ENCODE results near the gene SEC24C.
"Not testable (repeated sequence)": the region's sequence is repeated elsewhere in the genome, so short reads cannot be mapped to it uniquely, and the experiment has no call there.

SEC24C gene

GRCh38 chr10:73793456-73793855, 49.3 kb downstream of the SEC24C start:
- no peak for DNase-seq (ENCODE audit: low spot score)

DNA sequence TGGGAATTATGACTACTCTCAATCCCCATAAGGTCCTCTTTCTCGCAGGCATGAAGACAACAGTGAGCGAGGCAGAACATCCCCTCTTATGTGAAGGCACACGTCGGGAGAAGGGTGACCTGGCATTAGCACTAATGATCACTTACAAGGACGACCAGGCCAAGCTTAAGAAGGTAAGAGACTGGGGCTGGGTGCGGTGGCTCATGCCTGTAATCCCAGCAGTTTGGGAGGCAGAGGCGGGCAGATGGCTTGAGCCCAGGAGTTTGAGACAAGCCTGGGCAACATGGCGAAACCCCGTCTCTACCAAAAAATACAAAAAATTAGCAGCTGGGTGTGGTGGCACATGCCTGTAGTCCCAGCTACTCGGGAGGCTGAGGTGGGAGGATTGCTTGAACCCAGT, 51.3 kb downstream of the SEC24C start:
- DNase-seq (ENCODE audit: low spot score) = not testable (repeated sequence)

DNA sequence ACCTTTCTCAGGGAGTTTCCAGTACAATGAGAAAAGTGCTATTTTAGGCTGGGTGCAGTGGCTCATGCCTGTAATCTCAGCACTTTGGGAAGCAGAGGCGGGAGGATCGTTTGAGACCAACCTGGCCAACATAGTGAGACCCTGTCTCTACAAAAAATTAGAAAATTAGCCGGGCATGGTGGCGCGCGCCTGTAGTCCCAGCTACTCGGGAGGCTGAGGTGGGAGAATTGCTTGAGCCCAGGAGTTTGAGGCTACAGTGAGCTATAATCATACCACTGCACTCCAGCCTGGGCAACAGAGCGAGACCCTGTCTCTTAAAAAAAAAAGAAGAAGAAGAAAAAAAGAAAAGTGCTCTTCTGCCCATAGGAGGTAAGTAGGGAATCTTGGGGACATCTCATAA, 51.9 kb downstream of the SEC24C start:
- not testable (repeated sequence) for DNase-seq (ENCODE audit: low spot score)

DNA sequence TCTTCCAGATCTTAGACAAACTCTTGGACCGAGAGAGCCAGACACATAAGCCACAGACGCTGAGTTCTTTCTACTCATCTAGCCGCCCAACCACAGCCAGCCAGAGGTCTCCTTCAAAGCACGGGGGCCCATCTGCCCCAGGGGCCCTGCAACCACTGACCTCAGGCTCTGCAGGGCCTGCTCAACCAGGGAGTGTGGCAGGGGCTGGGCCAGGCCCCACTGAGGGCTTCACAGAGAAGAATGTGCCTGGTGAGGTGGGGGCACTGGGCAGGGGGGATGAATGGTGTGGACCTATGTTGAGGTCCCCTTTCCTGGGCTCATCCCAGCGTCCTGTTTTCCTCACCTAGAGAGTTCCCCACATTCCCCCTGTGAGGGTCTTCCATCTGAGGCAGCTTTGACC, 52.6 kb downstream of the SEC24C start:
- no peak for DNase-seq (ENCODE audit: low spot score)

- no peak for DNase-seq (ENCODE audit: low spot score)
Observed at GRCh38 chr10:73797324-73798025, 53.3 kb downstream of the SEC24C start.

DNA sequence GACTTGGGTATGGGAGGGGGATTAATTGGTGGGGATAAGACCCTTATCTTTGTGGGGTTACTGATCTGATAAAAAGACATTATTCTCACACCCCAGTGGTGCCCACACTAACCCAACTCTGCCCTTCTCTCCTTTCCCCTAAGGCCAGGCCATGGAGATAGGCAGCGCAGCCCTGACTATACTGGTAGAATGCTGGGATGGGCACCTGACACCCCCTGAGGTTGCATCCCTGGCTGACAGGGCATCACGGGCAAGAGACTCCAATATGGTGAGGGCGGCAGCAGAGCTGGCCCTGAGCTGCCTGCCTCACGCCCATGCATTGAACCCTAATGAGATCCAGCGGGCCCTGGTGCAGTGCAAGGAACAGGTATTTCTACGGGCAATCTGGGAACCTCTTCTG, 53.9 kb downstream of the SEC24C start:
- no peak for DNase-seq (ENCODE audit: low spot score)

DNA sequence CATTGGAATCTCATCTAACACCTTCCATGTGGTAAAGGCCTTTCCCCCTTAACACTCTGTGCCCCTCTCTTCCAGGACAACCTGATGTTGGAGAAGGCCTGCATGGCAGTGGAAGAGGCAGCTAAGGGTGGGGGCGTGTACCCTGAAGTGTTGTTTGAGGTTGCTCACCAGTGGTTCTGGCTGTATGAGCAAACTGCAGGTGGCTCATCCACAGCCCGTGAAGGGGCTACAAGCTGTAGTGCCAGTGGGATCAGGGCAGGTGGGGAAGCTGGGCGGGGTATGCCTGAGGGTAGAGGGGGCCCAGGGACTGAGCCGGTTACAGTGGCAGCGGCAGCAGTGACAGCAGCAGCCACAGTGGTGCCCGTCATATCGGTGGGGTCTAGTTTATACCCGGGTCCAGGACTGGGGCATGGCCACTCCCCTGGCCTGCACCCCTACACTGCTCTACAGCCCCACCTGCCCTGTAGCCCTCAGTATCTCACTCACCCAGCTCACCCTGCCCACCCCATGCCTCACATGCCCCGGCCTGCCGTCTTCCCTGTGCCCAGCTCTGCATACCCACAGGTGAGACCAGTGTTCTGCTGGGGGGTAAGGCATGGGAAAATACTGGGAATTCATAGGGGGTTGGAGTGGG, 54.9 kb downstream of the SEC24C start:
- DNase-seq (ENCODE audit: low spot score) = no peak

GRCh38 chr10:73799899-73800559, 55.9 kb downstream of the SEC24C start:
- DNase-seq (ENCODE audit: low spot score) = no peak

DNA sequence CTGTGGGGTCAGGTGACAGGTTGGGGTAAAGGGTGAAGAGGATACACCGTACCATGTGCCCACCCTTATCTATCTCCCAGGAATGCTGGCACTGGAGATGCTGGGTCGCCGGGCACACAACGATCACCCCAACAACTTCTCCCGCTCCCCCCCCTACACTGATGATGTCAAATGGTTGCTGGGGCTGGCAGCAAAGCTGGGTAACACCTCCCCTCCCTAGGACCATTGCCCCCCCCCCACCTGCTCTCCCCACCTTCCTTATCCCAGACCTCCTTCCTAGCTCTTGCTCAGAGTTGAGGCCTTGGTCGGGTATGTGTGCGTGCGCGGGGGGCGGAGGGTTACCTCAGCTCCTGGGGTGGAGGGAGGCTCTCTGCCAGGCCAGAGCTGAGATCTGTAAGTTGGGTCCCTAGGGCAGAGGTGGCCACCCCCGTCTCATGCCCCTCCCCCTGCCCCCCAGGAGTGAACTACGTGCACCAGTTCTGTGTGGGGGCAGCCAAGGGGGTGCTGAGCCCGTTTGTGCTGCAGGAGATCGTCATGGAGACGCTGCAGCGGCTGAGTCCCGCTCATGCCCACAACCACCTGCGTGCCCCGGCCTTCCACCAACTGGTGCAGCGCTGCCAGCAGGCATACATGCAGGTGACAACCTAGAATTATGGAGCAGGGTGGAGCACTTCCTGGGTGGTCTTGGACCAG, 56.5 kb downstream of the SEC24C start:
- no peak for DNase-seq (ENCODE audit: low spot score)

GRCh38 chr10:73801253-73801590, 57.0 kb downstream of the SEC24C start:
- DNase-seq (ENCODE audit: low spot score) = no peak

GRCh38 chr10:73802276-73802991, 58.3 kb downstream of the SEC24C start:
- DNase-seq (ENCODE audit: low spot score) = no peak

- DNase-seq (ENCODE audit: low spot score) = no peak
Observed at GRCh38 chr10:73803680-73804286, 59.6 kb downstream of the SEC24C start.

DNA sequence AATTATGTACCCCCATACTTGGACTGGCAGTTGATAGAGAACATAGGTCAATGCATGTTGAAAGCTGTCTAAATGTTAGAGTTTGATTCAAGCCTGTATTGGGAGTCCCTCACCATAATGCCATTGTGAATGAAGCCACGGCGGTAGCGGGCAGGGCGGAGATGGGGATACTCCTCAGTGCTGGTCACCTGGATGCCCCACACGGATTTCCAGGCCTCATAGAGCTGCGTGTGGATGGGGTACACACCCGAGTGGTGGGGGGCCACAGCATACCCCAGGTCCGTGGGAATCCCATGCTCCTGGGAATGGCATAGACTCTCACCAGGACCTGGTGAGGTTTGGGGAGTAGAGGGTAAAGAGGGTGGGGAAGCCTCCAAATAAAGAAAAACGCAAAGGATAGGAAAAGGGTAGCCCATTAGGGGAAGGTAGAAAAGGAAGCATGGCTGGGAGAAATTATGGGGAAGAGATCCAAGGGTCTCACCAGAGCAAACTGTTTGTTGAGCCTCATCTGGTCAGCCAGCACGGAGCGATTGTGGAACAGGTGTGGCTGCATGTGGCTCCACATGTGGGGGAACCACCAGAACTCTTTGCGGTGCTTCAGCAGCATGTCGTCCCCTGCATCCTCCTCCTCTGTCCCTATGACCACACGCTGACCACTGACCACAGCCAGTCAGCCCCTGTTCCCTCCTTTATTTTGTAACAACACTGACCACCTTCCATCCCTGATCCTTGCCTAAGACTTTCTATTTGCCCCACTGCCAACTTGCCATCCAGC, 62.2 kb downstream of the SEC24C start:
- no peak for DNase-seq (ENCODE audit: low spot score)

GRCh38 chr10:73807471-73807870, 63.3 kb downstream of the SEC24C start:
- DNase-seq (ENCODE audit: low spot score) = no peak

- DNase-seq (ENCODE audit: low spot score) = no peak
Observed at GRCh38 chr10:73808021-73808815, 64.0 kb downstream of the SEC24C start.

DNA sequence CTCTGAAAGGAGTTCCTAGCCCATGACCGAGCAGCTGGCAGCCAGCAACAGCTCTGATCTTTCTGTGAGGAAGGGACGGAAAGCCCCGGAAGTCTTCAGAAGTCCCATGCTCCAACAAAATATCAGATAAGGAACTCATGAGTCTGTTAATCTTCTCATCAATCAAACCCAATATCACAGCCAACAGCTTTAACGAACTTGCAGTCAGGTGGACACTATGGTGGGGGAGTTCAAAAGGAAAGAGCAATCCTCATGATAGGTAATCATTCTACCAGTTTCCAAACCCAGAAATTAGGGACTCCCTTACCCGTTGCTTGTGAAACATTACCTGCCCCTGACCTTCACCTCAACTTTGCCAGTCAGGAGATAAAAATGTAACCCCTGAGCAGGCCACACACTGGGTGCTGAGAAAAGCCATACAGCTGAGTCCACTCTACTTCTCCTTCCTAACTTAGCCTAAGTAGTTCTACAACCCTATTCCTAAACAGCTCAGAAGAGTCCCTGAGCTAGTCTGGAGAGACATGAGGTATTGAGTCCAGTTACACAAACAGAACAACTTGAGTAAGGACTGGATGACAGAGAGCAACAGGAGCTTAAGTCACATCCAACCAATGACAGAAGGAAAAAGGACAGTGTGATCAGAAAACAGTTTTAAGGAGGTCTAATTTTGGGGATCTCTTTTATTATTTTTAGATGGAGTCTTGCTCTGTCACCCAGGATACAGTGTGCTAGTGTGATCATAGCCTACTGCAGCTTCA, 65.1 kb downstream of the SEC24C start:
- DNase-seq (ENCODE audit: low spot score) = no peak

DNA sequence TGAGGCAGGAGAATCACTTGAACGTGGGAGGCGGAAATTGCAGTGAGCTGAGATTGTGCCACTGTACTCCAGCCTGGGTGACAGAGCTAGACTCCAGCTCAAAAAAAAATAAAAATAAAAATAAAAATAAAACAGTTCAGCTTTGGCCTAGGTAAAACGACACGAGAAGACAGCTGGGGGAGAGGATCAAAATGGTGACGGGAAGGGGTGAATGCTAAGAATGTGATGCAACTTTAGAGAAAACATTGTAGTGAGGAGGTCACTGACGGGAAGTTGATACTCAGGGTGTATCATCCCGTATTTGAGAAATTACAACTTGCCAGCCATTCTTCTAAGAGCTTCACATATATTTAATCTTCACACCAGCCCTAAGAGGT, 66.2 kb downstream of the SEC24C start:
- DNase-seq (ENCODE audit: low spot score) = no peak

GRCh38 chr10:73810735-73811465, 66.7 kb downstream of the SEC24C start:
- DNase-seq (ENCODE audit: low spot score) = no peak

- DNase-seq (ENCODE audit: low spot score) = peak; percentile 37
Observed at GRCh38 chr10:73812657-73813056, 68.5 kb downstream of the SEC24C start.
